Epidermal melanocyte (primary cell): Measurements from ENCODE around the gene WWOX.

ENCODE experiments used
- DNase-seq: peaks from one replicate; pipeline ENCODE4 v3.0.0; 2011; ENCODE audit warnings: low spot score; ENCODE audit not compliant: insufficient read length

WWOX gene

DNA sequence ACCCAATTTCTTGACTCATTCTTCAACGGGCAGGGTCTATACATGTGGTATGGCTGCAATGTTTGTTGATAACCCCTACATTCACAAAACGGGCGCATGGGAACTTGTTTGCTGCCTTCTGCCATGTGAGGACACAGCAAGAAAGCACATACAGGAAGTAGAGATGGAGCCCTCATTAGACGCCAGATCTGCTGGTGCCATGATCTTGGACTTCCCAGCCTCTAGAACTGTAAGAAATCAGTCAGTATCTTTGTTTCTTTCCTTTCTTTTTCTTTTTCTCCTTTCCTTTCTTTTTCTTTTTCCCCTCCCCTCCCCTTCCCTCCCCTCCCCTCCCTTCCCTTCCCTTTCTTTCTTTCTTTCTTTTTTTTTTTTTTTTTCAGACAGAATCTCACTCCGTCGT, 165.2 kb downstream of the WWOX start:
- no peak for DNase-seq

DNA sequence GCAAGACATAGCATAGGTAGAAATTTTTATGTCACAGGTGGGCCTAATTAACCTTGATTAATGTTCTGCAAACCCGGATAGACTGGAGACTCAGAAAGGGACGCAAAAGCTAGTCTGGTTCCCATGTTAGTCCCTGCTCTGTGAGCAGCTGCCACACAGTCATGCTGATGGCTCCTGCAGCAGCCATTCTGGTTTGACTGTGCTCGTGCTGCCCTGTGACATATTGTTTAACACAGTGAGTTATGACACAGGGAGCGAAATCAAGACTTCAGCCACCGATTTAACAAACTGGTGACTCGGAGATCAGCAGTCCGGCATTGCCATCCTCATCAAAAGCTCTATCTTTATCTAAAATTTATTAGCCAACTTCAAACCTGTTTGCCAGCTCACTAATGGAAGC, 169.8 kb downstream of the WWOX start:
- DNase-seq = no peak

DNA sequence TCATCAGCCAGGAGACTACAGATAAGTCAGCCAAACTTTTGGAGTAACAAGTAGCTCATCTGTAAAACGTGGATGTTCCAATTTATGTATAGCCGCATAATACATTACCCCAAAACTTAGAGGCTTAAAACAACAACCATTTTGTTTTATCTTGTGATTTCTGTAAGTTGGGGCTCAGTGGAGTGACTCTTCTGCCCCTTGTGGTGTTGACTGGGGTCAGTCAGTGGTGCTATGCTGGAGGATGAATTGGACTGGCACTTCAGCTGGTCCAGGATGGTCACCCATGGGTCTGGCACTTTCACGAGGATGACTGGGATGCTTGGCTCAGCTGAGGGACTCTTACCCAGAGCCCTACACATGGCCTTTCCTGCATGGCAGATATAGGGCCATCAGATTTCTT, 172.5 kb downstream of the WWOX start:
- no peak for DNase-seq

DNA sequence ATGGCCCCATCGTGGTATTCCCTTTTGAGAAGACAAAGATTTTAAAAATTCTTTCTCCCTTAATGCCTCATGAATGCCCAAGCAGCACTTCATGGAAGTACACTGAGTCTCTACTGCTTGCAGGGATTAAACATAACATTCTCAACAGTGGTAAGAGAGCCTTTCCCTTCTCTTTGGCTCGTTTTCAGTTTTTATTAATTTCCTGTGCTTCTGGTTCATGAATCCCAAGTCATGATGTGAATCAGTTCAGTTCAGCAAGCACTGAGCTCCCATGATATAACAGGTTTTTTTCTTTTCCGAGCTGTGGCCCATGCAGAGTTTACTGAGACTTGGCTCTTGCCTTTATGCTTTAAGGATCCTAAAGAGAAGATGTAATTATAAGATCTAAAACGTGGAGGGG, 175.3 kb downstream of the WWOX start:
- no peak for DNase-seq

DNA sequence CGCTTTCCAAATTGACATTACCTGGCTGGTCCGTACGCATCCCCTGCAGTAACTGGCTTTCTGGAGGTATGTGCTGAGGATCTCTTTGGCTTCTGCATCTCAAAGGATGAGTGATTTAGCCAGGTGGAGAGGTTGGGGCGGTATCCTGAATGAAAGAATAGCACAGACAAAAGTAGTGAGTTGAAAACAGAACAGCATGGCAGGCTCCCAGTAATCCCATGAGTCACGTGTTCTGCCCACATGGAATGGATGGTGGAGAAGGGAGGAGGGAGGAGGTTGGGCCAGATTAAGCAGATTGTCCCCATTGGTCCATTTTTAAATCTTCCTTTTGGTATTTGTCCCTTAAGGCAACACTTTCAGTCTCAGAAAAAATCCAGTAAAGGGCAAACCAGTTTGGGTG, 176.0 kb downstream of the WWOX start:
- no peak for DNase-seq

DNA sequence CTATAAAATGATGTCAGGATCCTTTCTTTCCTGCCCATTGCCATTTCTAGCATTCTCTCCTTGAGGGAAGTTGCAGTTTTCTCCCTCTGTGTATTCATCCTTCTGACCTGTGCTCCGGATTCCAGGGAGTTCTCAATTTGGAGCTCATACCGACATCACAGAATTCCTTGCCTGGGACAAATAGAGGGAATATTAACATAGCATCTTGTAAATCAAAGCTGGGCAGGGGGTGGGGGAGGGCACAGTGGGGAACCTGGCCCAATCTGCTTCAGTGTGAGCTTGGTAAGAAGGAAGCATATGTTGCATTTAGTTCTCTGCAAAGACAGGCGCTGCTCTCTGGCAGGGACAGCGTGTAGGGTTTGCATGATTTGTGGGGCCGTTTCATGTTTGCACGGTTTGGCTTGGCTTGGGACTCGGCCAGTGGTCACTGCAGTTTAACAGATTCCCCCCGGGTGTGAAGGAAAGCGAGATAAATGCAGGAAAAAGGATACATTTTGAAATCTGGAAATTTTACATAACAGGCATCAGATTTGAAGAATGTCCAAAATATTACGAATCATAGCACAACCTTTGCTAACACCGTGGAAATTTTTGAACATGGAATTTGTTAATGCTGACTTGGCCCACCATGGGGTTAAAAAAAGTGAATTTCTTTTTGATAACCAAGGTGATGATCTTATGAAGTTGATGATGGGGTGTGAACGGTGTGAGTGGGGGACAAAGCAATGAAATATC, 178.0 kb downstream of the WWOX start:
- no peak for DNase-seq

DNA sequence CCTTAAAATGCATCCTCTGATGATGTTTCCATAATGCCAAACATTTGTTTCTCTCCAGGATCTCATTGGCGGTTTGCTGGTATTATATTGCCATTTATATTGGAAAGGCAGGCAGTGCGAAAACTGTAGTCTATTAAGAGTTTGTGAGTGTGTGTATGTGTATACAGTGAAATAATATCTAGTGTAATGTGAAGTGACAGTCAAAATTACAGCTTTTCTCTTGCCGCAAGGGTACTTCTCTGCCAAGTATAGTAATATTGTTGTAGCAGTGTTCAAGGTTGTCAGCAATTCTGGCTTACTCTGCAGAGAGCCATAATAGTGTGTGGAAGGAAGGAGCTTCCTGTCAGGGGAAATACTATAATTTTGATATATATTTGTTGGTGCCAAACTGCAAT, 178.6 kb downstream of the WWOX start:
- no peak for DNase-seq

DNA sequence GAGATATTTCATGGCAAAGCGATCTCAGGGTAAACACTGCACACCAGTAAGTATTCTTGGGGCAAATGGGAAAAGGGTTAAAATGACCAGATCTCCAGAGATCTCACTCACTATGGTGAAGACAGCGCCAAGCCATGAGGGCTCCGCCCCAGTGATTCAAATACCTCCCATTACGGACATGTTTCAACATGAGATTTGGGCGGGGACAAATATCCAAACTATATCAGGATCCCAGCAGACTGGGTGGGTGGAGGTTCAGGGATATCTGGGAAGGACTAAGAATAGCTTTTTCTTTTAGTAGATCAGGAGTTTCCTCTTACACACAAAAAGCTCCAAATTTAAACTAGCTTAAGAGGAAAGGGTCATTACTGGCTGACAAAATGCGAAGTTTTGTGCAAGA, 181.7 kb downstream of the WWOX start:
- DNase-seq = no peak

DNA sequence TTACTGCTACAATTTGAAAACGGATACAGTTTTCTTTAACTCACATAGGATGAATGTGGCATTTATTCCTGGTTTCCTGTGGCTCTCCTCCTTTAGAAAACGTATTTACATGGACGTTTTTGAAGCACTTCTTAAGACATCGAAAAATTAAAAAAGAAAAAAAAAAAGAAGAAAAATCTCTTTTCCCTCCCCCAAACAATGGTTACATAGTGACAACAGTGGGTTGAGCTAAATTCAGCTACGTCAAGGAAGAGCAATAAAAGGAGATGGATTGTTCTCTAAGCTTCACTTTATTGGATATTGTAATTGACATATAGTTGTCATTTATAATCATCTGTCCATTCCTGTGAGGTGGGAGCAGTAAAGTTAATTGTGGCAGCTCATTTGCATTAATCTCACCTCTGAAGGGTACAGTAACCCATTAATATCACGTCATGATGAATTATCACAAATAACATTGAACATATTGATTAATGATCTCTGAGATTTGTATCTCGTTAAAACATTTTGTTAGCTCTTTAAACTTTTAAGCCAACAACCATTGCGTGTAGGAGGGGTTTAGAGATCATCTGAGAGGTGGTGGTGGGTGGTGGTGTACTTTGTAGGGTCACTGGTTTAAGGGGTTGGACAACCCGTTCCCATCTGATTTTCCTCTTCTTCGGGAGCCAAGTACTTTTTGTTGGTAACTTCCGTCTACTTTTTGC, 184.2 kb downstream of the WWOX start:
- DNase-seq = no peak

DNA sequence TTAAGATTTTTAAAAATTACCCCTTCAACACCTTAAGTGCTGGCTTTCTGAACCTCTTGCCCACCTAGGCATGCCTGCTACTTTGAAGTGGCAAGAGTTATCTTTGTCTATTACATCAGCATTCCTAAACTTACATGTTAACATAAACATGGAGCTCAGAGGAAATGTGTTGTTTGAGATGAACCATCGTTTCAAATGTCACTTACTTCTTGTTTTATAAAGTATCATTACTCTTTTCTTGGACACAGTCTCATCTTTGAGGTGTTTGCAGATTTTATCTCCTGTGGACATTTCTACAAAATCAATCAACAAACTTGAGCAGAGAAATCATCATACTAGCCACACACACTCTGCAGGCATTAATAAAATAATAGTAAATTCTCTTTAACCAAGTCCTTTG, 184.9 kb downstream of the WWOX start:
- no peak for DNase-seq

DNA sequence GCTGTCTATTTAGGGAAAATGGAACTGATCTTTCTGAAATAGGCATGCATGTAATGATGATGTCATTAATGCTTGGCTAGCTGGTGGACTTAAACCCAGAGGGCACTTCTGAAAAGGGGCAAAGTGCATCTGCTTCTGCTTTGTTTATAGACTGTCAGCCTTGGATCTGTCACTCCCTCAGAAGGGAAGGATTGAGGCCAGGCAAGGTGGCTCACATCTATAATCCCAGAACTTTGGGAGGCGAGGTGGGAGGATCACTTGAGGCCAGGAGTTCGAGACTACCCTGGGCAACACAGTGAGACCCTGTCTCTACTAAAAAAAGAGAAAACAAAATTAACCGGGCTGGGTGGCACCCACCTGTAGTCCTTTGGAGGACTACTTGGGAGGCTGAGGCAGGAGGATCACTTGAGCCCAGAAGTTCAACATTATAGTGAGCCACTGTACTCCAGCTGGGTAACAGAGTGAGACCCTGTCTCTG, 185.5 kb downstream of the WWOX start:
- no peak for DNase-seq

DNA sequence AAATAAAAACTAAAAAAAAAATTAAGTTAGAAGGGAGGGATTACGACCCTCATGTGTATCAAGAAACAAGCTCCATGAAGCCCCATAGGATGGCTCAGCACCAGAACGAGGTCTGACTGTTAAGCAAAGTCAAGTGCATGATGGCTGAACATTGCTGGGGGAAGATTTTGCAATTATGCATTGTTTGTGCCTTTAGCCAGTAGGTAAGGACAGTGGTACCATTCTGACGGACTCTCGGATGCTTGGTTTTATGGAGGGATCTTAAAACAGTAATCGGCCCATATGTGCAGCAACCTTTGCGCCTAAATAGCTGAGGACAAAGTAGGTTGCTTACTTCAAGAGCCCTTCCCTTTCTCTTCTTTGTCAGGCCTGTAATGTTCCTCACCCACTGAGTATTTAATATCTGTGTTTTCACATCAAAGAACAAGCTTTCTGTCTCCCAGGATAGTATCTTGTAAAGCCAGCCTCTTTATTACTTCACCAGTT, 186.0 kb downstream of the WWOX start:
- DNase-seq = no peak

DNA sequence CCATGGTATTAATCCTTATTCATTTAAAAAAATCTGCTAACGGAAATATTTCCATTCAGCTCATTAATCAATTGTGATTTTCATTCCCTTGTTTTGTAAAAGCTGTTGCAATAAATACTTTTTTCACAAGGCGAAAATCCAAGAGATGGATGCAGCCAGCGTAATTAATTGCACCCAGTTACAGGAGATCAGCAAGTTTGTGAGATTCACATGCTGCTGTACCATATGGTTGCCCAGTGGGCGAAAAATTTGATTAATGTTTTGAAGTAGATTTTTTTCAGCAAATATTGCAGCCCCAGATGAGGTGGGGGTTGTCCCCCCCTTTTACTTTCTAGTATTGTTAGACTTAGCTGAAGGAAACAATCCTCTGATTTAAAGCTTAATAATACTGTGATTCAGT, 186.6 kb downstream of the WWOX start:
- no peak for DNase-seq

DNA sequence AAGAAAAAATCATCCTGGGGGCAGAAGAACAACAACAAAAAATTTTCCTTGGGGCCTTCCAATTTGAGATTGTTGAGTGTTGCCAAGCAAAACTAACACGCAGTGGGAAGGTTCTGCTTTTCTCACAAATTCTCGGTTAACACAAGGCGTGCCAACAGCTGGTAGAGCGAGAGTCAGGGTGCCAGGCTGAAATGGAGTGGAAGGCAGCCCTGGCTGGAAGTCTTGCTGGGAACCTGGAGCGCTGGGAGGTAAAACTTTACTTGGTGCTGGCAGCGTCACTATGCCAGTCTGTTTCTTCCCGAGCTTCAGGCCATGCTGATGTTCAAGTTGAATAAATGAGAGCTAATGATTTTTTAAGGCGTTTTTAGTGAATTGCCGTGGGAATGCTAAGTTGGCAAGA, 189.4 kb downstream of the WWOX start:
- no peak for DNase-seq

DNA sequence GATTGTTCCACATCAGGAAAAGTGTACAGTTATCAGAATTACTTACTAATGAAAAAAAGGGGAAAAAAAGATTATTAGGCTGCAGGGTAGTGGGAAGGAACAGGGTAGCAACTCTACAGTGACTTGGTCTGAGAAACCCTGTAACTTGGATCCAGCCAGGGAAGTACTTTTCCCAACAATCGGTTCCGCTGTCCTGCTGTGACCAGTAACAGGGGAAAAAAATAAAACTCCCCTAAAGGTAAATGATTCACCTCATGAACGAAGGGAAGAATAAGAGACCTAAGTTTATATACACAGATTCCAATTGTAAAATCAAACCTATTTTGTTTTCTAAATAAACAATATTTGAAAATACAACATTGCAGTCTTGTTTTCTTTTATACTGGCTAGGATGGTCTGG, 189.9 kb downstream of the WWOX start:
- DNase-seq = no peak

DNA sequence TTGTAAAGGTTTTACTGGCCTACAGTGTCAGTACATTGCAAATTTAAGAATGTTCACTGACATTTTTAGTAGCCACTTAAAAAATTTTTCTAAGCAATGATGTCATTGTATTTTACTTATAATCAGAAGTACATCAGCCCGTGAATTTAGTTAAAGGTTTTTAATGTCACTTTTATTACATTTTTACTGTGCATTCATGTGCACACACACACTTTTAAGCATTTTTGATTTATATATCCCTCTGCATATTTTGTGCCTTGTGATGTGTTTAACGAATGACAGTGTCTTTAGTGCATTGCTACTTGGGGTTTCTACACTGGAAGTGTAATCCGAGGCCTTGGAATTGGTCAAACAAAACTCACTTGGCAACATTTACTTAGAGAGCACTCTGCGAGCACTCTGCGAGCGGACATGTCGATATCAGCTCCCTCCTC, 190.4 kb downstream of the WWOX start:
- DNase-seq = no peak

DNA sequence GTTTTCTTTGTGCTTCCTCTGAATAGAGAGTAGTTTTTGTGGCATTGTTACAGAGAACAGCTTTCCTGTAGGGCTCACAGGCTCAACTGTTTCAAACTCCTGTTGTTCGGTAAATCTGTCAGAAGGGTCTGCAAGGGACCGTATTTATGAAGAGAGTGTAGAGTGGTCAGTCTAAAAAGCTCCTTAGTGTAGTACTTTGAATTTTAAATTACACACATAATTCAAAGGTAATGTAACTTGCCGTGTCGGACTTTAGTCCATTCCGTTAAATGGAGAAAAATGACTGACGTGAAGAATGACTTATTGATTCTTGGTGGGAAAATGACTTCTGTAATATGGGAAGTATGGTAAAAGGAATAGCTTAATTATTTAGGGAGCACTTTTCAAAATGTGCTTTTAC, 190.9 kb downstream of the WWOX start:
- DNase-seq = no peak

DNA sequence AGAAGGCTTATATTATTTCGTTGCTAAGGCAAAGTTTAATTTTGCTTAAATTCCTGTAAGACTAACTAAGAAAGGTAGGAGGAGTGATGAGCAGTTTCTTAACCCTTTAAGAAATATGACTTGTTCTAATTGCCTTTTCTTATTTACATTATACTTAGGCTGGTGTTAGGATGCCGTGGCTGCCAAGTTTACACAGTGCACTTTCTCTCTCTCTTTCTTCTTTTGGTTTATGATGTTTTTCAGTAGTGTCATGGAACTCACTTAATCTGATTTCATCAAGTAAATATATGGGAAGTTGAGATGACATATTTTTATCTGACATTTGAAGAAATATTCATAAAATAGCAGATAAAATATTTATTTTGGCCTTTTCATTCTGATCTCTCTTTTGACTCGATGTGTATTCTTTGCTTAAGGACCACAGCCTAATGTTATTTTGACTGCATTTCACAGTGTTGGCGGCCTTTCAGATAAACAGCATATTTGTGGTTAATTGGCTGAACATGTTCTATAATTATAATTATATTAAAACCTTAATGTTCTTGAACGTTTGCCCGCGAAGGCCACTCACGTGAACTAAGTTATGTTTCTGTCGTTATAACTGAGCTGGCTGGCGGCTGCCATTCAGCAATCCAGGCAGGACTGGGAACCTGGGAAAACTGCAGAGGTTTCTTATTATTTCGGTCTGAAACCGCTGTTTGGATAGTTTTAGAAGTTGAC, 191.6 kb downstream of the WWOX start:
- no peak for DNase-seq

DNA sequence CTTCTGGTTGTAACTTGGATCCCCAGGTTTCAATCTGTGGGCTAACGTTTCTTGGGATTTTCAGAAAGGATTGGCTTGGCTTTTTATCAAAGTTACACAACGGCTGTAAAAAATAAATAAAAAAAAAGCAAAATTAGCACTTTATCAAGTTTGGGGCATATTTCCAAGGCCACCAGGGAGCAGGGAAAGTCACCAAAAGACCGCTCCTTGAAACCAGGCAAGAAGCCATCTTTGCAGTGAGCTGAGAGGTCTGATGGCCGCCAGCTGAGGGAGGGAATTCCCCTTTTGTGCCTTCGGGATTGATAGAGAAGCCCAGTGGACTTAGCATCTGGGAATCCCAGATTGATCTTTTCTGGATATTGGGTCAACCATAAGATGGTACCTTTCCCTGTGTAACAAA, 192.2 kb downstream of the WWOX start:
- DNase-seq = no peak

DNA sequence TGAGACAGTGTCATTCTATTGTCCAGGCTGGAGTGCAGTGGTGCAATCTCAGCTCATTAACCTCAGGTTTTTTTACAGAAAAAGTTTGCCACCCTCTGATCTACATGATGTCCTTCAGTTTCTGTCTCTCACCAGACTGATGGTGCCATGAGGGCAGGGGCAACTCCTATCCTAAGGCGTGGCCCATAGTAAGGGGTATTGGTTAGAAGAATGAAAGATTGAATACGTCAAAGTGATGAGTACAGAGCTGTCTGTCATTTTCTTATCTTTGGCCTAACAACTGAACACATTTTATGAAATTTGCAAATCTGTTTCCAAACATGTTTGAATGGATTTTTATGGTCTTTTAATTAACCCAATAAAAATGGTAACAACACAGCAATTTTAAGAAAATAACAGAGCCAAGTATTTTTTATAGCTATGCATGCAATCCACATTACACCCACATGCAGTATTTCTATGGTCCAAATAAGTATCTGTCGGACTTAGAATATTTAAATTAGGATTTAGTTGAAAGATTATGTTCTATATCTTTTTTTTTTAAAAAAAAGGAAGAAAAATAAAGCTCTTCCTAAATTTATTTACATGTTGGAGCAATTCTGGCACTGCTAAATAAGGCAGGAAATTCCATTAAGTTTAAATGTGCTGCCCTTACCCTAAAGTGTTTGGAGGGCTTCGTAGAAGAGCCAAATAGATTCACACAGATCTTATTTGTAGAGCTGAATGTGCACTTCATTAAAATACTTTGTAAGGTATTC, 192.8 kb downstream of the WWOX start:
- DNase-seq = no peak

DNA sequence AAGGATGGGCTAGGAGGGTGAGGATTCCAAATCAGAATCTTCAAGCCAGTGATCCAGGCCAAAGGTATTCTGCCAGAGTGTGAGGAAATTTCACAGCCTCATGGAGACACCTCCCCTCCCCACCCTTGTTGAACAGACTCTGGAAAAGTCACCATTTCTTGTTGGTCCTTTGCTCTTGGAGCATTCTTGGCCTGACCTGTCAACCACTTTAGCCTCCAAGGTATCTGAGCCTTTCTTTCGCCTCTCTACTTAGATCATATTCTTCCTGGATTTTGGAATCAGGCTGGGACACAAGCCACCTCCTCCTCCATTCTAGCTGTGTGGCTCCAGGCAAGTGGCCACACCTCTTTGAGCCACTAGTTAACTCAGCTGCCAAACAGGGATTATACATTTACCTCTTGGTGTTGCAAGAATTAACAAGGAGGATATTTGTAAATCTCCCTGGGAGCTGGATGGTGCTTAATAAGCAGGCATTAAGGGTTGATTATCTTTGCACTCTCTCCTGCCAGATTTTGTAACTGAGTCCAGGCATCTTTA, 193.5 kb downstream of the WWOX start:
- no peak for DNase-seq
